Mesothelial cell of epicardium (in vitro differentiated cells): ENCODE measurements around the gene XRN2. TPM values are rescaled to one million over a fixed set of nuclear protein-coding genes. Genes with fewer than 3 reads are reported as not detected.

ENCODE experiments used
- DNase-seq, 2 experiments: peaks; one replicate each; pipeline ENCODE4 v3.0.0; 2021; ENCODE audit warnings: low spot score in 2 of 2; ENCODE audit not compliant: unreplicated experiment in 2 of 2
- H3K27ac Mint-ChIP-seq: 2 replicates; pipeline ENCODE4 v1.8.0; 2021; ENCODE audit warnings: mixed read lengths
- H3K27me3 Mint-ChIP-seq: 2 replicates; pipeline ENCODE4 v1.8.0; 2021; ENCODE audit warnings: low read depth, mixed read lengths
- H3K36me3 Mint-ChIP-seq: 2 replicates; pipeline ENCODE4 v1.8.0; 2021; ENCODE audit warnings: mixed read lengths
- H3K4me1 Mint-ChIP-seq: 2 replicates; pipeline ENCODE4 v1.8.0; 2021; ENCODE audit warnings: mixed read lengths
- H3K4me3 Mint-ChIP-seq: 2 replicates; pipeline ENCODE4 v1.8.0; 2021; ENCODE audit warnings: mild to moderate bottlenecking, moderate library complexity, mixed read lengths
- H3K9me3 Mint-ChIP-seq: 2 replicates; pipeline ENCODE4 v1.8.0; 2021; ENCODE audit warnings: mixed read lengths
- total RNA-seq: library from RNA; stranded (reverse); gene quantifications from 3 replicates; pipeline ENCODE4 v1.2.1, GENCODE V29; 2021
- TF ChIP-seq, protein P1 (sequence below): fragments of 200-600 bp; sonication (generic); IDR thresholded peaks from one replicate; pipeline ENCODE4 v1.5.0; 2021; ENCODE audit warnings: antibody characterized with exemption; ENCODE audit not compliant: unreplicated experiment

Gene XRN2
- total RNA-seq, 1 donor from 2014 or later: 76.7 TPM

DNA sequence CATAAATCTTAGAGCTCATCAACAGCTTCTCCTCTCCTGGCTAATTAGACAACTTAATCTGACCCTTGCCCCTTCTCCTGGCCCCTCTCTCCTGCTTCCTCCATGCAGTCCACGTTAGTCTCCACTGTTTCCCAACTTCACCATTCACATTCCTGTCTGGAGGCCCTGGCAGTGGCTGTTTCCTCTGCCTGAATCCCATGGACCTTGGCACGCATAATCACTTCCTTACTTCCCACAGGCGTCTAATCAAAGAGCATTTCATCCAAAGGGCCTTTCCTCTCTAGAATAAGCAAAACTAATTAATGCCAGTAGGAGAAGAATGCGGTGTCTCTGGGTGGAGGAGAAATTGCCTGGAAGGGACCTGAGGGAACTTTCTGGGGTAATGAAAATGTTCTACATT, 16.4 kb upstream of the XRN2 start:
- Mint-ChIP-seq H3K4me3 (no peak overlapping the region), H3K4me1 (no peaks in the 10 kb centered on the region), H3K27ac (no peak overlapping the region), H3K36me3 (no peaks in the 10 kb centered on the region), H3K27me3 (peaks cover 25% of the 10 kb centered on the region), H3K9me3 (peaks cover 21% of the 10 kb centered on the region)
- no peak for DNase-seq
- TF ChIP-seq, protein P1, sequence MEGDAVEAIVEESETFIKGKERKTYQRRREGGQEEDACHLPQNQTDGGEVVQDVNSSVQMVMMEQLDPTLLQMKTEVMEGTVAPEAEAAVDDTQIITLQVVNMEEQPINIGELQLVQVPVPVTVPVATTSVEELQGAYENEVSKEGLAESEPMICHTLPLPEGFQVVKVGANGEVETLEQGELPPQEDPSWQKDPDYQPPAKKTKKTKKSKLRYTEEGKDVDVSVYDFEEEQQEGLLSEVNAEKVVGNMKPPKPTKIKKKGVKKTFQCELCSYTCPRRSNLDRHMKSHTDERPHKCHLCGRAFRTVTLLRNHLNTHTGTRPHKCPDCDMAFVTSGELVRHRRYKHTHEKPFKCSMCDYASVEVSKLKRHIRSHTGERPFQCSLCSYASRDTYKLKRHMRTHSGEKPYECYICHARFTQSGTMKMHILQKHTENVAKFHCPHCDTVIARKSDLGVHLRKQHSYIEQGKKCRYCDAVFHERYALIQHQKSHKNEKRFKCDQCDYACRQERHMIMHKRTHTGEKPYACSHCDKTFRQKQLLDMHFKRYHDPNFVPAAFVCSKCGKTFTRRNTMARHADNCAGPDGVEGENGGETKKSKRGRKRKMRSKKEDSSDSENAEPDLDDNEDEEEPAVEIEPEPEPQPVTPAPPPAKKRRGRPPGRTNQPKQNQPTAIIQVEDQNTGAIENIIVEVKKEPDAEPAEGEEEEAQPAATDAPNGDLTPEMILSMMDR: no peak

DNA sequence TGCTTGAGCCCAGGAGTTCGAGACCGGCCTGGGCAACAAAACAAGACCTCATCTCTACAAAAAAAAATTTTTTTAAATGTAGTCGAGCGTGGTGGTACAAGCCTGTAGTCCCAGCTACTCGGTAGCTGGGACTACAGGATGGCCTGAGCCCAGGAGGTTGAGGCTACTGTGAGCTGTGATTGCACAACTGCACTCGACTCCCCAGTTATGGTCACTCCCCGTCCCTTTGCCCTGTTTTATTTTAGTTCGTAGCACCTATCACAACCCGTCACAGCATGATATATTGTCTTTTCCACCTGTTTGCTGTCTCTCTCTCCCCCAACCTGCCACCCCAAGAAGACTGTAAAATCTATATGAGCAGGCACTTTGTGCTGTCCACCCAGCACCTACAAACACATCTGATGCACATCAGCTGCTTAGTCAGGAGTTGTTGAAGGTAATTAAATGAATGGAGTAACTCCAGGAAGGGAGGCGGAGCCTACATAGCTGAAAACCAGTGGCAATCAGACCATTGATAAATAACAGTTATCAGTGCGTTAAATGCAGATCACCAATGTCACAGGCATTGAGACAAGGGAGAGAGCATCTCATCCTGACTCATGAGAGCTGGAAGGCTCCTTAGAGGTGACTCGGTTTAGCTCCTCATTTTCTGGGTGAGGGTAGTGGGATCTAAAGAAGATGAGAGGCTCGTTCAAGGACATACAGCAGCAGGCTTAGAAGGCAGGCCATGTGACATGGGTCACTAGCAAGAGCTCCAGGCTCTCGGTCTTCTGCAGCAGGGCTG, 14.4 kb upstream of the XRN2 start:
- DNase-seq: no peak
- H3K27me3 Mint-ChIP-seq: peaks cover 32% of the 10 kb centered on the region
- no peak overlapping the region for H3K27ac Mint-ChIP-seq
- no peak overlapping the region for H3K4me3 Mint-ChIP-seq
- TF ChIP-seq, protein P1: no peak
- peaks cover 14% of the 10 kb centered on the region for H3K9me3 Mint-ChIP-seq
- H3K4me1 Mint-ChIP-seq: no peaks in the 10 kb centered on the region
- no peaks in the 10 kb centered on the region for H3K36me3 Mint-ChIP-seq

DNA sequence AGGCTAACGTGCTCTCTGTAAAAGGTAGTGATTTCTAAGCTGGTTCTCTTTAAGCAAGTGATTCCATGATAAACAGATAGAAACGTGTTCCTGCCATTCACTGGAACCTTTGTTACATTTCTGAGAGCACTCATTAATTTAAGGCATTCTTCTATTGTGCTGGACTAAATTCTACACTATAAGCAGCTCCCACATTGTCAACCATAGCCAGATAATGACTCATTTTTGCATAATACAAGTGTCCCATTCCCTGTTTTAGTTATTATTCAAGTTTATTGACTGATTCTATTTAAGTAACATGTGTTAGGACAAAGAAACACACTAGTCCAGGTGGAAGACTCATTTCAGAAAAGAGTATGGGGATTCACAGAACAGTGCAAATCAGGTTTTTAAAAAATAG, 13.5 kb upstream of the XRN2 start:
- H3K4me3 Mint-ChIP-seq: no peak overlapping the region
- H3K27me3 Mint-ChIP-seq: peaks cover 39% of the 10 kb centered on the region
- H3K27ac Mint-ChIP-seq: no peak overlapping the region
- H3K36me3 Mint-ChIP-seq: no peaks in the 10 kb centered on the region
- H3K4me1 Mint-ChIP-seq: no peaks in the 10 kb centered on the region
- no peak for DNase-seq
- peaks cover 14% of the 10 kb centered on the region for H3K9me3 Mint-ChIP-seq
- TF ChIP-seq, protein P1: no peak

DNA sequence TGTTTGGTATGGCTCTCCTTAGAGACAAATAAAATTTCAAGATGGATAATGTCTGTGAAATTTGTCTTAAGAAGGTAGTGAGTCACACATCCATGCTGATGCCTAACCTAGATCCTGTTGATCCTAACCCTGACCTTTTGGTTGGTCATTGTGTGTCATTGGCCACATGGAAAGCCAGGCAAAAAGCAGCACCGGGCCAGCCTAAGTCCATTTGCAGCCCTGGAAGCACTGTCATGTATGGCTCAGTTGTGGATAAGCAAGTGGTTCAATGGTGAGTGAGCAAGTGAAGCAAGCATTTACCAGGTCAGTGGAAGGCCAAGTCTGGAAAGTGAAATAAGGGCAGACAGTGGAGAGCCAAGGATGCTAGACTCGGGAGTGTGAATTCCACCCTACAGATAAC, 12.1 kb upstream of the XRN2 start:
- TF ChIP-seq, protein P1: no peak
- Mint-ChIP-seq H3K9me3 (peaks cover 5% of the 10 kb centered on the region), H3K27me3 (peaks cover 51% of the 10 kb centered on the region), H3K4me3 (no peak overlapping the region), H3K4me1 (no peaks in the 10 kb centered on the region), H3K36me3 (no peaks in the 10 kb centered on the region), H3K27ac (no peak overlapping the region)
- no peak for DNase-seq

DNA sequence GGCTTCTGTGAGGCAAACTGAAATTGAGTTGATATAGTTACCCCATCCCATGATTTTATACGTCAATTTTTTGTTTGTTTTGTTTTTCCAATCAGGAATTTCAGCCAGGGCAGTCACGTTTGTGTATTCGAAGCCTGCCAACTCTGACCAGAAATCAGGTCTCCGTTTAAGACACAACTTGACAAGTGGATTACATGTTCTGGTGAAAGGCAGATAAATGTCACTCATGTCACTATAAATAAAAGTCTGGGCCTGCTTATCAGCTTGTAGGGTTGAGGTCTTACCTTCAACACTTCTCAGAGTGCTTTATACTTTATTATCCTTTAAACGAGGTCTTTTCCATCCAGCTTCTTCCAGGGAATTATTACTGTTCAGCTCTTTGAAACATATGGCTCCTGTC, 8.4 kb upstream of the XRN2 start:
- H3K9me3 Mint-ChIP-seq: no peaks in the 10 kb centered on the region
- no peak overlapping the region for H3K27ac Mint-ChIP-seq
- H3K4me1 Mint-ChIP-seq: no peaks in the 10 kb centered on the region
- no peak for DNase-seq
- H3K4me3 Mint-ChIP-seq: no peak overlapping the region
- TF ChIP-seq, protein P1: no peak
- H3K27me3 Mint-ChIP-seq: peaks cover 64% of the 10 kb centered on the region
- H3K36me3 Mint-ChIP-seq: no peaks in the 10 kb centered on the region
